ACC112 (cell line): ENCODE results near the gene EFNA2.

ENCODE experiments used
- H2AFZ ChIP-seq: fragments of 200-600 bp; sonication (generic); one replicate; pipeline ENCODE4 v1.6.0; 2017; ENCODE audit warnings: antibody characterized with exemption, low read length; ENCODE audit not compliant: unreplicated experiment
- H3K27ac ChIP-seq: fragments of 200-600 bp; sonication (generic); 2 replicates; pipeline ENCODE4 v1.5.1; 2014; ENCODE audit warnings: low read depth, mild to moderate bottlenecking, antibody characterized with exemption, low read length, moderate library complexity
- H3K27me3 ChIP-seq: fragments of 200-600 bp; sonication (generic); 2 replicates; pipeline ENCODE4 v1.6.1; 2014; ENCODE audit warnings: mild to moderate bottlenecking, antibody characterized with exemption, low read length, moderate library complexity, mixed read lengths; ENCODE audit not compliant: insufficient read depth
- H3K36me3 ChIP-seq: fragments of 200-600 bp; sonication (generic); 2 replicates; pipeline ENCODE4 v1.6.1; 2016; ENCODE audit warnings: mild to moderate bottlenecking, antibody characterized with exemption, low read length, moderate library complexity, mixed read lengths; ENCODE audit not compliant: insufficient read depth
- H3K4me1 ChIP-seq: fragments of 200-600 bp; sonication (generic); one replicate; pipeline ENCODE4 v1.6.1; 2016; ENCODE audit warnings: low read length, mixed read lengths; ENCODE audit not compliant: insufficient read depth, unreplicated experiment, control insufficient read depth
- H3K4me3 ChIP-seq: fragments of 200-600 bp; sonication (generic); 2 replicates; pipeline ENCODE4 v1.5.1; 2014; ENCODE audit warnings: mild to moderate bottlenecking, low read depth, low read length
- H3K79me2 ChIP-seq: fragments of 200-600 bp; sonication (generic); one replicate; pipeline ENCODE4 v1.6.0; 2016; ENCODE audit warnings: low read length; ENCODE audit not compliant: control insufficient read depth, unreplicated experiment, insufficient read depth

Gene EFNA2

DNA sequence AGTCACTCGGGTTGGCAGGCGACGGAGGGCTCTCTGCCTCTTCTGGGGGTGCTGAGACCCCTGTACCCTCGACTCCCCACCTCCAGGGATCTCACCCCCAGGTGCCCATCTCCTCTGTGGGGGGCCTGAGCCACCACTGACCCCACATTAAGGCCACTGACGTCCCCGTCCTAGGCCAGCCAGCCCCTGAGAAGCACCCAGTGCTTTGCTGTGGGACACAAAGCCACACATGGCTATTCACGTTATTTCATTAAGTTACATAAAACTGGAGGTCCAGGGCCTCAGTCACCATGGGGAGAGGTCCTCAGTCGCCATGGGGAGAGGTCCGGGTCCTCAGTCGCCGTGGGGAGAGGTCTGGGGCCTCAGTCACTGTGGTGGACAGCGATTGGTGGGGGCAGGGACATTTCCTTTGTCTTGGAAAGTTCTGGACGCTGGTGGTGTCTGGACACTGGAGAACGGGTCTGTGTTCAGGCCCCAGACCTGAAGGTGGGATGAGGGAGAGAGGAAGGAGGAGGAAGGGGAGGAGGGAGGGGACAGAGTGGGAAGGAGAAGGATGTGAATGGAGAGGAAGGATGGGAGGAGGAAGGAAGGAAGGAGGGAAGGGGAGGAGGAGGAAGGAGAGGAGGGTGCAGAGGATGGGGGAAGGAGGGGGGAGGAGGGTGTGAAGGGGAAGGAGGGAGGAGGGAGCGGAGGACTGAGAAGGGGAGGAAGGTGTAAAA, 3.9 kb upstream of the EFNA2 start:
- peaks cover under 1% of the 10 kb centered on the region for H3K4me1 ChIP-seq
- H3K27ac ChIP-seq: no peak overlapping the region
- H3K27me3 ChIP-seq: peaks cover 22% of the 10 kb centered on the region
- H2AFZ ChIP-seq: no peak overlapping the region
- no peaks in the 10 kb centered on the region for H3K36me3 ChIP-seq
- no peak overlapping the region for H3K4me3 ChIP-seq
- peaks cover 2% of the 10 kb centered on the region for H3K79me2 ChIP-seq

DNA sequence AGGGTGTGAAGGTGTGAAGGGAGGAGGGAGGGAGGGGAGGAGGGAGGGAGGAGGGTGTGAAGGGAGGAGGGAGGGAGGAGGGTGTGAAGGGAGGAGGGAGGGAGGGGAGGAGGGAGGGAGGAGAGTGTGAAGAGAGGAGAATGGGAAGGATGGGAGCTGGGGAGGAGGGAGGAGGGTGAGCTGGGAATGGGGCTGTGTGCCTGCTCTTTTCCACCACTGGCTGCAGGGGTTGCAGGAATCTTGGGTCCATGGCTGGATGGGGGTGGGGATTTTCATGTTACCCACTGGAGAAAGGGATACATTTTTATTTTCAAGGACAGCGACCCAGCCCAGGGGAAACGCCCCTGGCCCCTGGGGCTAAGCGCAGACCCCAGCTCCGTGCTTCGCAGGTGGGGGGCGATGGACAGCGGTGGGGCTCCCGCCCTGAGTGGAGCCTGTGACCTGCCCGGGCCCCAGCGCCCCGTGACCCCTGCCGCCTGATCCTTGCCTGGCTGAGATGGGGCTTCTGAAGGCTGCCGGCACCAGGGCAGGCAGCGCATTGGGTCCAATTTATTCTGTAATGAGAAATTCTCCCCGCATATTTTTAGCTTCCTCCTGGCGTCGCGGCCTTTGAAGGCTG, 3.0 kb upstream of the EFNA2 start:
- Histone ChIP-seq H3K79me2 (no peaks in the 10 kb centered on the region), H3K4me1 (no peaks in the 10 kb centered on the region)

DNA sequence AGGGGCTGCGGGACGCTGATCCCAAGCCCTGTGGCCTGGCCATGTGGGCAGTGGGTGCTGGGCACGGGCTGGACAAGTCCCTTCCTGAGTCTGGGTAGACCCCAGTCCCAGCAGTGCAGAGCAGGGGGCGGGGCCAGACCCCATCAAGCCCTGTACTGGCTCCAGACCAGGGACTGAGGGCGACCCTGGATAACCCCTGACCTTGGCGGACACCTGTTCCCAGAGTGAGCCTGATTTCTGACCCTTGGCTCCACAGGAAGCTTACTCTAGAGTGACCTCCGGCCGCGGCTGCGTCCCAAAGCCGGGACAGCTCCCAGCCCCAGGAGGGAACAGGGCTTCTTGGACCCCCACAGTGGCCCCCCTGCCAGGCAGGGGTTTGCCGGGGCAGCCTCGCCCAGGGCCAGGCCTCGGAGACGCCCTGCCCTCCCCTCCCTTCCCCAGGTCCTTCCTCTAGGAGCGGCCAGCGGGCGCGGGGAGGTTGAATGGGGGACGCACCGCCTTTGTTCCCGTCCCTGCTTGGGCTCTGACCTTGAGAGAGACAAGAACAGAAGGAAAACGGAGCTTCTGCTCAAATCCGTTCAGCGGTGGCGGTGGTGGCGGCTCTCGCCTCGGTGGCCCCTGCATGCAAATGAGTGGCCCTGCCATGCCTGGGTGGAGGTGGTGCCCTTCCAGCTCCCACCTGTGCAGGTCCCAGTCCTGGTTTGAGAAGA, 2.3 kb upstream of the EFNA2 start:
- no peak overlapping the region for H3K4me3 ChIP-seq
- H2AFZ ChIP-seq: no peak overlapping the region
- H3K79me2 ChIP-seq: no peaks in the 10 kb centered on the region
- peaks cover 38% of the 10 kb centered on the region for H3K27me3 ChIP-seq
- no peaks in the 10 kb centered on the region for H3K36me3 ChIP-seq
- no peak overlapping the region for H3K27ac ChIP-seq
- no peaks in the 10 kb centered on the region for H3K4me1 ChIP-seq

More for the DNA sequence above, 3.0 kb upstream of the EFNA2 start:
- Histone ChIP-seq H3K4me3 (no peak overlapping the region), H3K27ac (no peak overlapping the region), H2AFZ (no peak overlapping the region), H3K27me3 (peaks cover 32% of the 10 kb centered on the region), H3K36me3 (no peaks in the 10 kb centered on the region)

DNA sequence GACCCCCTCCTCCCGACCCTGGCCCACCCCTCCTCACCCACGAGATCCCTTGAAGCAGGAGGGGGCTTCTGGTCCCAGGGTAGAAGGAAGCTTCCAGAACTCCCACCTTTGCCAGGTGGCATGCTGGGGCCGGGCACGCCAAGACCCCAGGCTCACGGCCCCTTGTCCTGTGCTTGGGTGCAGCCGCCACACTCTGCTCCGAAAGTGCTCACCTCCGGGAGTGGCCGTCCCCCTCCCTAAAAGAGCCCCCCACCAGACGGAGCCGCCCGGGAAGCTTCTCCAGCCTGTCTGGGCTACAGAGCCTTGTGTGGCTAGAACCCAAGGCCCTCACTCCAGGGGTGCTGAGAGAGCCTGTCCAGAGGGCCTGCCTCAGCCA, 1.8 kb upstream of the EFNA2 start:
- Histone ChIP-seq H3K4me1 (no peaks in the 10 kb centered on the region), H3K79me2 (no peaks in the 10 kb centered on the region), H3K36me3 (no peaks in the 10 kb centered on the region), H3K27ac (no peak overlapping the region), H2AFZ (no peak overlapping the region), H3K27me3 (peaks cover 38% of the 10 kb centered on the region), H3K4me3 (no peak overlapping the region)

DNA sequence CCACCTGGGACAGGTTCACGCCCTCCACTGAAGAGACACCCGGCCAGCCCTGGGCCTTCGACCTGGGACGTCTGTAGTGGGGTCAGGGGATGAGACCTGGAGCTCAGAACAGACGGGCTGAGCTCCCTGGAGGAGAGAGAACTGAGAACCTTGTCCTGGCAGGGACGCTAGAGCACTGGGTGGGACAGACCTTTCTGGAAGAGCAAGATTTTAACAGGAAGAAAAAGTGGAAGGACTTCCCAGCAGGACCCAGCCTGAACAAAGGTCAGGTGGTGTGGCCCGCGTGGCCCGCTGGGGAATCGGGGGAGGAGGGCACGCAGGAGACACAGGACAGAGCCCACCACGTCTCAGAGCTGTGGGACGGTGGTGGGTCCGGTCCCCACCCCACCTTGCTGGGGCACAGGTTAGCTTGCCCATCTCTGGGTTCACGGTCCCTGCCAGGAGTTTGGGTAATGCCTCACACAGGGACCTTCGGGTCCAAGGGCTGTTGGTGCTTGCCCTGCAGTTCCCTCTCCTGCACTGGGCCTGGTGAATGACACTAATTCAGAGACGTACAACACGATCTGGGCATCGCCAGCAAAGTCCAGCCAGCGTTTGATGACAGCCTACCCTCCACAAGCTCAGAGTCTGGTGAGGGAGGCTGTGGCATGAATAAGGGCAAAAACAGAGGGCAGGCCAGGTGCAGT, 1.2 kb upstream of the EFNA2 start:
- no peaks in the 10 kb centered on the region for H3K4me1 ChIP-seq
- no peak overlapping the region for H3K27ac ChIP-seq
- no peaks in the 10 kb centered on the region for H3K36me3 ChIP-seq
- no peak overlapping the region for H3K4me3 ChIP-seq
- no peaks in the 10 kb centered on the region for H3K79me2 ChIP-seq
- no peak overlapping the region for H2AFZ ChIP-seq
- H3K27me3 ChIP-seq: peaks cover 38% of the 10 kb centered on the region

DNA sequence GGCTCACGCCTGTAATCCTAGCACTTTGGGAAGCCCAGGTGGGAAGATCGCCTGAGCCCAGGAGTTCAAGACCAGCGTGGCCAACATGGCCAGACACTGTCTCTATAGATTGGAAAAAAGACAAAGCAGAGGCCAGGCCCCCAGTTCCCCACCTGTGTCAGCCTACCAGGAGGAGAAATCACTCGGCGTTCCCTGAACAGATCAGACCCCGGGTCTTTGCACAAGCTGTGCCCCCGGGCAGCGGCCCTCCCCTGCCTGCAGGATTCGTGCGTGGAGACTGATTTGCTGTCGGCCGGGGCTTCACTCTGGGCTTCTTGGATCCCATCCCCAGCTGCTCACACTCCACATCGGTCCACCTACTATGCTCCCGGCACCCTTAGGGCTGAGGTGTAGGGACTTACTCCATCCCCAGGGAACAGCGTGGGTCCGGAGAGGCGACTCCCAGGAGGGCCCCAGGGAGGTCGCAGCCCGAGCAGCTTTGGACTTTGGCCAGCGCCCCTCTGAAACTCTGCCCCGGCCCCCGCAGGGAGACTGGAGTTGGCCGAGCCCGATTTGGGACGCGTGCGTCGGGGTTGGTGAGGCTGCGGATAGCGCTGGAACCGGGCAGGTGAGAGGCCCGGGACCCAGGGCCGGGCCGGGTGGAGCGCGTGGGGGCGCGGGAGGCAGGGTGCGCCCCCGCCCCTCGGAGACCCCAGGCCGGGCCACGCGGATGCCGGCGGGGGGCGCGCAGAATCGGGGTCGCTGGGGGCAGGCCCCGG, 515 bp upstream of the EFNA2 start:
- no peak overlapping the region for H3K4me3 ChIP-seq
- H3K36me3 ChIP-seq: no peaks in the 10 kb centered on the region
- H3K4me1 ChIP-seq: no peaks in the 10 kb centered on the region
- no peaks in the 10 kb centered on the region for H3K79me2 ChIP-seq
- H3K27ac ChIP-seq: no peak overlapping the region
- no peak overlapping the region for H2AFZ ChIP-seq
- peaks cover 38% of the 10 kb centered on the region for H3K27me3 ChIP-seq

DNA sequence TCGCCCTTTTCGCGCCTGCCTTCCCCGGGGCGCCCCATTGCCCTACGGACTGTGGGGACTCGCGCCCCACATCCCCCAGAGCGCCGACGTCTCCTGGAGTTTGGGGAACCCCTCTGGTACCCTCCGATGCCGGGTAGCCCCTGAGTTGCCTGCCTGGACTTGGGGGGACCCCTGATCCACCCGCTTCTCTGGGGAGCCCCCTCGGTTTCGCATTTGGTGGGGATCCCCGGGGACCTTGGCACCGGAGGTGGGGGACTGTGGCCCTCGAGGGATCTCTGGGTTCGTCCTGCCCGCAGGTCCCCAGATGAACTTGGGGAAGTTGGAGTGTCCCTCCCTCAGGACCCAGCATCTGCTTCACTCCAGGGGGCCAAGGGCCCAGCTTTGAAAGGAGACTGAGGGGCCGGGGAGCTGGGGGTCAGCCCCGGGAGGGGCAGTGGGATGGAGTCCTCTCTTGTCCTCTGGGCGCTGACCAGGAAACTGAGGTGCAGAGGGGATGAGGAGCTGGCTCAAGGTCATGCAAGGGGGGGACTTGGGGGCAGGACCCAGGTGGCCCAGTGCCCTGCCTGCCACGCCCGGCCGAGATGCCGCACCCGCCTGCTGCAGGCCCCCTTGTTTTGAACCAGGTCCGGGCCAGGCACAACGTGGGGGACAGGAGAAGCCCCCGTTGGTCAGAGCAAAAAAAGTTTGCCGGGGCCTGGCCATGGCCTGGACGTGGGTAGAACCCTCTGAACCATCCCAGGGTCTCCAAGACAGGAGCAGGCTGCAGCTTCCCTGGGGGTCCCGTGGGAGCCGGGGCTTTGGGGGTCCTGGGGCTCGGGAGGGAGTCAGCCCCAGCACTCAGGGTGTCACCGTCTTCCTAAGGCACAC, 1.0 kb downstream of the EFNA2 start:
- H3K79me2 ChIP-seq: no peaks in the 10 kb centered on the region
- H3K27ac ChIP-seq: no peak overlapping the region
- peaks cover 38% of the 10 kb centered on the region for H3K27me3 ChIP-seq
- no peak overlapping the region for H3K4me3 ChIP-seq
- no peak overlapping the region for H2AFZ ChIP-seq
- H3K4me1 ChIP-seq: no peaks in the 10 kb centered on the region
- no peaks in the 10 kb centered on the region for H3K36me3 ChIP-seq

DNA sequence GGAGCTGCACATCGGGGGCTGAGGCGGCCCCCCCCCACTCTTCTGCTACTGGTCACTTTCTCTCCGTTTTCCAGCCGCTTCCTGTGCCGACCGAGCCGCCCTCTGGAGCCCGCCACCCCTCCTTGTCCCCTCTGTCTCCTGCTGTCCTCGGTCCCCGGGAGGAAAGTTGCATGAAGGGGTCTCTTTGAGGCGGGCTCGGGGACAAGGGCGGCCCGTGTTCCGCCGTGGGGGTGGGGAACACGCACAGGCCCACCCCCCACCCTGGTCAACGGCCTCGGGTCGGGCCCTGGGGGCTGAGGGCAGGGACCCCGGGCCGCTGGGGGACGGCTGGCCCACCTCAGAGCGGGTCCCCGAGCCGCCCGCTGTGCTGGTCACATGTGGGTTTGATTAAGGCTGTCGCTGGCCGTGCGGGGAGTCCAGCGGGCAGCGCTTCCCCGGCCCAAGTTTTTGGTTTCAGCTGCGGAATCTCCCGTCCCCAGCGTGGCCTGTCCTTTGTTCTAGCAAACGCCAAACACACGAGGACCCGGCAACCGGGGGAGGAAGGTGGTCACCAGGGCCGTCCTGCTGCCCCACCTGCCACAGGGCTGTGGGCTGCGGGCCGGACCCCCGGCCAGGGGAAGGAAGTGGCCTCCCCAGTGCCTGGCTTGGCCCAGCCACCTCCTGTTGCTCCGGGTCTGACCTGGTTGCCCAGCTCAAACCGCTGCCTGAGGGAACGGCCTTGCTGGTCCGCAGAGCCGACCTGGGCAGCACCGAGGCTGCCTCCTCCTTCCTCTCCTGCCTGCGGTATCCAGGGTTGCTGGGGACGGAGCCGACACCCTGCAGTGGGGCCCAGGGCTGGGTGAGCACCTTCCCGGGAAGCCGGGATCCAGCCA, 1.9 kb downstream of the EFNA2 start:
- Histone ChIP-seq H3K27me3 (peaks cover 38% of the 10 kb centered on the region), H3K4me3 (no peak overlapping the region), H3K36me3 (no peaks in the 10 kb centered on the region), H3K4me1 (no peaks in the 10 kb centered on the region), H3K79me2 (no peaks in the 10 kb centered on the region), H2AFZ (no peak overlapping the region), H3K27ac (no peak overlapping the region)

DNA sequence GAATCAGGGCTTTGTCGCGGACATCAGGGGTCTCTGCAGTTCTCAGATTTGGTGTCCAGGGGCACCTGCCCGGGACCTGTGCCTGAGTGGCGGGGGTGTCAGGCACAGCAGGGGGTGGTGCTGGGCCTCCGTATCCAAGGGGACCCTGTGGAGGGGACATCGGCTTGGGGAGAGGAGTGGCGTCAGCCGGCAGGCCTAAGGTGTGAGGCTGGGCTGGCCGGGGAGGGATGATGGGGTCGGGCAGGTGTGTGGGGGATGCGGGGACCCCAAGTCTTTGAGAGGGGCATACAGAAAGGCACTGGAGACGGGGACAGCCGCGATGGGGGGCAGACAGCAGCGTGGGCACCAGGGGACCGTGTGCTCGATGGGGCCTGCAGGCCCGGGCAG, 2.5 kb downstream of the EFNA2 start:
- Histone ChIP-seq H3K27ac (no peak overlapping the region), H3K79me2 (no peaks in the 10 kb centered on the region), H3K4me1 (no peaks in the 10 kb centered on the region), H3K27me3 (peaks cover 38% of the 10 kb centered on the region), H3K4me3 (no peak overlapping the region), H2AFZ (no peak overlapping the region), H3K36me3 (no peaks in the 10 kb centered on the region)
